Transverse colon (tissue), 4 donors: ENCODE data around the gene CGNL1.

Source experiments
- POLR2A ChIP-seq: fragments of 450-650 bp; IDR thresholded peaks from one replicate; pipeline ENCODE4 v1.6.1; 2016; ENCODE audit warnings: antibody characterized with exemption, mild to moderate bottlenecking, moderate library complexity
- POLR2AphosphoS5 ChIP-seq, 3 donors: sonication (generic); formaldehyde crosslinking; IDR thresholded peaks; one replicate each; pipeline ENCODE4 v1.6.1; 2016; ENCODE audit warnings: antibody characterized with exemption in 3 of 3
- TF ChIP-seq, protein P1 (sequence below), 5 experiments: fragments of 200-600 bp in 3 of 5; fragments of 450-650 bp in 2 of 5; sonication (generic) in 3 of 5; IDR thresholded peaks; 1 replicate in 2 of 5; 2 replicates in 3 of 5; pipeline ENCODE4 v1.5.1; 2016 to 2017; ENCODE audit warnings: antibody characterized with exemption in 5 of 5, inconsistent platforms in 3 of 5, mild to moderate bottlenecking in 2 of 5, moderate library complexity in 1 of 5

DNA sequence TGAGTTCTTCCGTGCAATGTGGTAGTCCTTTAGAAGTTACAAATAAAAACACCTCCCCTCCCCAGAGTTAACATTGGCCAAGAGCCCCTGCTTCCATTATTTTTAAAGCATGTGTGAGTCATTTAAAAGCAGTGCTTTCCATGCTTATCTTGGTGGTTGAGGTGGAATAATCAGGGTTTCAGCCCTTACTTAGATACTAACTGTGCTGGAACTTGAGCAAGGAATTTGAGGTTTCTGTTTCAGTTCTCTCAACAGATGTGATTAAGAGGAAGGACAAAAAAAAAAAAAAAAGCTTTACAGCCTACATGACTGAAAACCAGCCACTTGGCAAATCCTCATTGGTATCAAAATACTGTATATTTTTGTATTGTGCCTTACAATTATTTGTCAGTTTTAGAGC, 64.5 kb downstream of the CGNL1 start:
- TF ChIP-seq POLR2A (no peak), POLR2AphosphoS5 (IDR thresholded peaks at IDR 0.05) (no peak)
- TF ChIP-seq, protein P1, sequence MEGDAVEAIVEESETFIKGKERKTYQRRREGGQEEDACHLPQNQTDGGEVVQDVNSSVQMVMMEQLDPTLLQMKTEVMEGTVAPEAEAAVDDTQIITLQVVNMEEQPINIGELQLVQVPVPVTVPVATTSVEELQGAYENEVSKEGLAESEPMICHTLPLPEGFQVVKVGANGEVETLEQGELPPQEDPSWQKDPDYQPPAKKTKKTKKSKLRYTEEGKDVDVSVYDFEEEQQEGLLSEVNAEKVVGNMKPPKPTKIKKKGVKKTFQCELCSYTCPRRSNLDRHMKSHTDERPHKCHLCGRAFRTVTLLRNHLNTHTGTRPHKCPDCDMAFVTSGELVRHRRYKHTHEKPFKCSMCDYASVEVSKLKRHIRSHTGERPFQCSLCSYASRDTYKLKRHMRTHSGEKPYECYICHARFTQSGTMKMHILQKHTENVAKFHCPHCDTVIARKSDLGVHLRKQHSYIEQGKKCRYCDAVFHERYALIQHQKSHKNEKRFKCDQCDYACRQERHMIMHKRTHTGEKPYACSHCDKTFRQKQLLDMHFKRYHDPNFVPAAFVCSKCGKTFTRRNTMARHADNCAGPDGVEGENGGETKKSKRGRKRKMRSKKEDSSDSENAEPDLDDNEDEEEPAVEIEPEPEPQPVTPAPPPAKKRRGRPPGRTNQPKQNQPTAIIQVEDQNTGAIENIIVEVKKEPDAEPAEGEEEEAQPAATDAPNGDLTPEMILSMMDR (IDR thresholded peaks at IDR 0.05) = no peak
